Ishikawa (cell line): ENCODE data around the gene ASAP2.

ENCODE experiments used
- CEBPB ChIP-seq: IDR thresholded peaks from 2 replicates; pipeline ENCODE4 v1.6.1; 2012
- CREB1 ChIP-seq: IDR thresholded peaks from 2 replicates; pipeline ENCODE4 v1.6.1; 2012; ENCODE audit warnings: low read depth
- EGR1 ChIP-seq: IDR thresholded peaks from 2 replicates; pipeline ENCODE4 v1.6.1; 2012
- EP300 ChIP-seq: IDR thresholded peaks from 2 replicates; pipeline ENCODE4 v1.6.1; 2012; ENCODE audit warnings: borderline replicate concordance
- FOXM1 ChIP-seq: IDR thresholded peaks from 2 replicates; pipeline ENCODE4 v1.6.1; 2012; ENCODE audit warnings: low read depth, borderline replicate concordance
- MAX ChIP-seq: IDR thresholded peaks from 2 replicates; pipeline ENCODE4 v1.6.1; 2012
- NFIC ChIP-seq: IDR thresholded peaks from 2 replicates; pipeline ENCODE4 v1.6.1; 2012
- RAD21 ChIP-seq: IDR thresholded peaks from 2 replicates; pipeline ENCODE4 v1.6.1; 2012; ENCODE audit warnings: low read depth
- REST ChIP-seq: IDR thresholded peaks from 2 replicates; pipeline ENCODE4 v1.6.1; 2012; ENCODE audit warnings: low read depth, mild to moderate bottlenecking
- TAF1 ChIP-seq: IDR thresholded peaks from 2 replicates; pipeline ENCODE4 v1.6.1; 2012; ENCODE audit warnings: low read depth, mild to moderate bottlenecking
- TCF12 ChIP-seq: IDR thresholded peaks from 2 replicates; pipeline ENCODE4 v1.6.1; 2012; ENCODE audit warnings: low read depth
- TEAD4 ChIP-seq: IDR thresholded peaks from 2 replicates; pipeline ENCODE4 v1.6.1; 2012
- USF1 ChIP-seq: IDR thresholded peaks from 2 replicates; pipeline ENCODE4 v1.6.1; 2012
- YY1 ChIP-seq: IDR thresholded peaks from 2 replicates; pipeline ENCODE4 v1.6.1; 2012; ENCODE audit warnings: low read depth
- ZBTB7A ChIP-seq: IDR thresholded peaks from 2 replicates; pipeline ENCODE4 v1.6.1; 2012; ENCODE audit warnings: low read depth

The ASAP2 gene

GRCh38 chr2:9222893-9223287 is 16.3 kb downstream of the ASAP2 start:
- TF ChIP-seq EGR1 (no peak), TAF1 (no peak), RAD21 (no peak), ZBTB7A (no peak), REST (no peak), USF1 (no peak), CEBPB (no peak), EP300 (no peak), YY1 (no peak), CREB1 (no peak), TCF12 (no peak), FOXM1 (no peak), TEAD4 (no peak), MAX (no peak), NFIC (no peak)

- TF ChIP-seq MAX (no peak), FOXM1 (no peak), TEAD4 (no peak), CEBPB (no peak), REST (no peak), NFIC (no peak), EGR1 (no peak), CREB1 (no peak), TAF1 (no peak), TCF12 (no peak), USF1 (no peak), ZBTB7A (no peak), RAD21 (no peak), EP300 (no peak), YY1 (no peak)
Observed at GRCh38 chr2:9225806-9226205, 19.2 kb downstream of the ASAP2 start.

GRCh38 chr2:9226458-9227380 is 20.1 kb downstream of the ASAP2 start:
- TF ChIP-seq RAD21 (no peak), YY1 (no peak), EP300 (no peak), FOXM1 (no peak), MAX (no peak), ZBTB7A (no peak), TCF12 (no peak), CREB1 (no peak)

GRCh38 chr2:9228088-9228751 is 21.6 kb downstream of the ASAP2 start:
- TF ChIP-seq FOXM1 (no peak), REST (no peak)
